Non-pigmented ciliary epithelial cell (primary cell): ENCODE measurements around the gene AGMO.

ENCODE experiments used
- DNase-seq: peaks from one replicate; pipeline ENCODE4 v3.0.0-alpha.2; 2010; ENCODE audit warnings: low read depth

The AGMO gene

DNA sequence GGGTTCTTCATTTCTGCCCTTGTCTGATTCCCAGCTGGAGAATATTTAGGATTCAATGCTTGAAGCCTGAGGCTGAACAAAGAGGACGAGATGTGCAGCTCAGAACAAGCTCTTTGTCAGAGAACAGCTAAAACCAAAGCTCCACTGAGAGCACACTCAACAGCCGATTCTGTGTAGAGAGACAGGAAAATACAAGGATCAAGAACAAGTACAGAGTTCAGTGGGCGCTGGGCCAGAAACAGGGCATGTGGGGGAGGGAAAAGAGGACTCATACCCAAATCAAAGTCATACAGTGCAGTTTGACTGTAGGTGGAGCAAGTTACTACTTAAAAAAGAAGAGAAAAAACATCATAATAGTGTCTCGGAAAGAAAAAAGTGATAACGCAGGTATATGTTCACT lies at the start of gene AGMO:
Gene AGMO, minus strand, starts transcription at position 181 of the 400 bp plus-strand sequence.
- DNase-seq, result no peak

DNA sequence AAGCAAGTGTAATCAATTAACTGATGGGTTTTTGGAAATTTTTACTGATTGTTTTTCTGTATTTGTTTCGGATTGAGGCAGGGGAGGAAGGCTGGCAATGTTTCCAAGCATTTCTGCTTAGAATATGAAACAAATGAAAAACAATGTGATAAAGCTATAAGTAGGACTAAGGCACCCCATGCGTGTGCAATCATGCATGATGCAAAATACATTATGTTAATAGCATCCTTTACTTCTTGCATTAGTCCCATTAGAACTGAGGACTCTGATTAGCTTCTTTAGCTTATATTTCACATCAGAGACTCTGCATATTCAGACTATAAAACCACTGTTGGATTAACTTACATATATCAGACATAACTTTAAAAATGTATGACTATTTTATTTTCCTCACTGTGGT lies 48.7 kb upstream of the AGMO start:
- no peak for DNase-seq

DNA sequence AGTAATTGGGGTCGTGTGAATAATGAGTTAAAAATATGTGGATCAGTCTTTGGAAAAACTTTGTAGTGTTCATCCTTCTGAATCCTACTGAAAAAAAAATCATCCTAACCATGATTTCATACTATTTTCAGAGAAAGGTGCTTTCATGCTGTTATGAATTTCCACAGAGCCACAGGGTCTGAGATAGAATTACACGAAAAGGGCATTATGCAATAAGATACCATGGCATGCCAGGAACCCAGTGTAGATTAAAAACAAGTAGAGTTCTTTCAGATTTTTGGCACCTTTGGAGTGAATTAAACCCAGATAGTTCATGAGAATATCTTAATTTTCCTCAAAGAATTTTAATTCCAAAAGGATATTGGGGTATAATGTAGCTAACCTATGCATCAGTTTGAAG lies 47.5 kb upstream of the AGMO start:
- DNase-seq, result no peak

DNA sequence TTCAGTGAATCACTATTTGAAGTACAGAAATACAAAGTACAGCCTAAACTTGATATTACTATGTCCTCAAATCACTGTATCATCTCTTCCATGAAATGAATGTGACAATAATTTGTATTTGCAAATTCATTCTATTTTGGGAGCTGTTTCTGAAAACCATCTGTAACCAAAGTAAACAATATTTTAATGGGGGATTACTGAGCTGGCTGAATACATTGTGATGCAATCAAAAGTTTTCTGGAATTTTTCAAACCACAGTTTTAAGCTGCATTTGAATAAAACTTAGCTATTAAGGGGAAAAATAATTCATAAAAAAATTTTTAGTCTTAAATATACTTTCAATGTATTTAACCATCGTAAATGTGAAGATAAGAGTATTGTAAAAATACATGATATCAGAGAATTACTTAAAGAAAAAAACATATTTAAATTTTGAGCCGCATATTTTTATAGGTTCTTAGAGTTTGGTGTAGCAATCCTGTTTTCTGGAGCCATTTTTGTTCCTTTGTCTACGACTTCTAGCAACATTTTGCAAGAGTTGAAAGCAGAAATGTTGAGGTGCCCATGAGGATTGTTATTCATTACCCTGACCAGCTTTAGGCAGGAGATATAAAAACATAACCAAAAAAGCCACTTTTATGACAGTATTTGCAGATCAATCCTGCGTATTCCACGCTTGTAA lies 45.9 kb upstream of the AGMO start:
- no peak for DNase-seq

DNA sequence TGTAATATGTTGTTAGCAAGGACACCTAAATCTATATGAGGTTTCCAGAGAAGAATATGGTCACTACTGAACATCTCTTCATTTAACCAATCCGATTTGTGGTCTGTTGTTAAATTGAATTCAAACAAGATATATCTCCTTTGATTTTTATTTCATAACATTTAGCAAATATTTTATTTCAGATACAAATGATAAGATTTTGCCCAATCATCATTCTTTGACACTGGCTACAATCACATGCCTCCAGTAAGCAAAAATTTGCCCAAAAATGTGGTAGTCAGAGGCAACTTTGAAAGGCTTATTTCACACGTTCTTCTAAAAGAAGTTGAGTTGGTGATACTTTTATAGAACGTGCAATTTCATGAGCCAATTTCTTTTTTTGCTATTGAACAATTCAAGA lies 44.7 kb upstream of the AGMO start:
- DNase-seq, result no peak

DNA sequence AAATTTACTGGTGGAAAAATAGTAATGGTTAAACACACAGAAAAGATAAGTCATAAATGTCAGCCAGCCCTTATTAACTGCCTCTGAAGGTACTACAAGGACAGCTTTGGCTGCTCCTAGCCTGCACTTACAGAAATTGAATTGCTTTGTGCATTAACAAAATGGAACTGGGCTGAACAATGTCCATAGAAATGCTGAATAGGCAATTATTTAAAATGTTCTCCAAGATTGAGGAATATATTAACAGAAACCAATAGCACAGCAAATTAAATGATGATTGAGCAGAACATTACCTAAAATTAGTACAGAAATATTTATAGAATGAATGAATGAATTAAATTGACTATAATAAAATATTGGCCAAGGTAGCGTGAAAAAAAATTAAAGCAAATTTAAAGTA lies 42.4 kb upstream of the AGMO start:
- DNase-seq, result no peak

DNA sequence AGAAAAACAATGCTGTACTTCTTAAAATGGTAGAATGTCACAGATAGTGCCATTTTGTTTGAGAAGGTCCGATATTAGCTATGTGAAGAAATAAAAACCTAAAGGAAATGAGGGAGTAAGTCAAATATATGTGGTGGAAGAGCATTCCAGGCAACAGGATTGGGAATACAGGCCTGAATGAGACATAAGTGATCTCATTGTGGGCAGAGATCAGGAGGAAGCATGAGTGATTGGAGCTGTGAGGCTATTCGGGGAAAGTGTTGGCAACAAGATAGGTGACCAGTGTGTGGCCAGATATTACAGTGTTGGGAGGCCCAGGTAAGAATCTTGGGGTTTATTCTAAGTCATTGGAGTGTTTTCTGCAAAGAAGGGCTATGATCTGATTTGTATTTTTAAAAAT lies 41.3 kb upstream of the AGMO start:
- peak; percentile 13 for DNase-seq

DNA sequence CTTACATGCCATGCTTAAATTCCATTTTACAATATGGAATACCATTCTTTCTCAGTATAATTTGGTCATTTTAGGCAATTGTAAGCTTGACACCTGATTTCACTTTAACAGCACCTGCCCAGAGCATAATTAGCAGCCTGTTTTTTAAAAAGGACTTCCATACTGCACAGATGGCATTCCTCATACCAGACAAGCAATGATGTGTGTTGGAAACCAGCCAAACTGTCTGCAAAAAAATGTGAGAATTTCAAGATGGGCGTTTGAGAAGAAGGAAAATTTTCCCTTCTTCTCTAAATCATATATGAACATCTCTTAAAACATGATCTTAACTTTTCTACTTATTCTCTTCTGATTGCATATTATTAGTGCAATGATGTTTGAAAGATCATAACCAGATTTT lies 40.4 kb upstream of the AGMO start:
- DNase-seq, result no peak

DNA sequence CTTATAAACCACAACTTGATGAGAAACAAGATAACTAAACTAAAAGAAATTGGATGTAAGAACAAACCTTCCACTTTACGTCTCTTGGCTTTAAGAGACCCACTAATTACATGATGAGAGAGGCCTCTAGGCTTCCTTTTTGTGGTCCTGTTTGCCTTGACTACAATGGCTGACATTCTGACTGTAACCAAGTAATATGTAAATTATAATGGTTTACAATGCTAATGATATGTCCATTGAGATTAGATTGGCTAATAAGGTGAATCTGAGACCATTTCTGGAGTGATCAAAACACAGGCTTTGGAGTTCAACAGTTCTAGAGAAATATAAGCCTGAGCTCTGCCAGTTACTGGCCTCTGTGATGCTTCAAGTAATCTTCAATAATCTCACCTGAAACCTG lies 39.4 kb upstream of the AGMO start:
- DNase-seq, result no peak

DNA sequence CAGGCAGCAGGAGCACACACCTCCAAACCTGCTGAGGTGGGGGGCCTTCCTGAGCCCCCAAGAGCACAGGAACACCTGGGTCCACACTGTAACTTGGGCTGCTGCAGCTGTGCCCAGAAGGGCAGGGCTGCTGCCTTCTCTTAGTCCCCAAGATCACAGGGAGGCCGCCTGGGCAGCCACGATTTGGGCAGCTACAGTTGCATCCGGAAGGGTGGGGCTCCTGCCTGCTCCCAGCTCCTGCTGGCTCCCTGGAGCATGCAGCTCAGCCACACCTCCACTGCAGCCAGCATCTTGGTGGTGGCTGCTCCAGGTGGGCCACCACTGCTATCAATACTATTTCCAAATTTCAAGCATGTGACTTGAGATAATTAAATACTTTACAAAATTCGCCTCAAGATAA lies 38.5 kb upstream of the AGMO start:
- no peak for DNase-seq

DNA sequence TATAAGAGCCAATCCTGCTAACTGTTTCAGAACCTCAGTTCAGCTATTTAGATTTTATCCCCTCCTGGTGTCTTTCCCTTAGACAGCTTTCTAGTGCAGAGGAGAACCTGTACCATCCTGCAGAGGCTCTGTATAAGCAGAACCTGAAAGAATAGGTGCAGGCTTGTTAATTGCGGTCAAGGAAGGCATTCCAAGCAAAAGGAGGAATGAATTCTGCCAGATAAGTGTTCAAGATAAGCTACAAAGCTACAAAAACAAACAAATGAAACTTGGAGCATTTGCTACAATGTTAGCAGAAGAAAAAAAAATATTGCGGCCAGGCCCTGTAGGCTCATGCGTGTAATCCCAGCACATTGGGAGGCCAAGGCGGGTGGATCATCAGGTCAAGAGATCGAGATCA lies 32.6 kb upstream of the AGMO start:
- no peak for DNase-seq

DNA sequence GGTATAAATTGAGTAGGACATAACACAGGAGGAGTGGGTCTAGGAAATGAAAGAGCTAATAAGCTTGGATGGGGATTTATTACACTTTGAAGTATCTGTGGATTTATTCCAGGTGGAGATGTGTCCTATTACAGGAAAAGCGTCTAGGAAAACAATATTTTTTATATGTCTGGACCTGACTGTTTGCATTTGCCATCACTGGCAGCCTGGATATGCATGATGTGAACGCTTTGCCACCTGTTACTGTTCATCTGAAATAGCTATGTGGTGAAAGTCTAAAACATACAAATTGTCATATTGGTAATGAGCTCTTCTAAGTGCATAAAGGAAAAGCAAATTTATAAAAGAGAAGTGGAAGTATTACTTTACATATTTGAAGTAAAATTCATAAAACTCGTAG lies 31.6 kb upstream of the AGMO start:
- DNase-seq, result no peak

DNA sequence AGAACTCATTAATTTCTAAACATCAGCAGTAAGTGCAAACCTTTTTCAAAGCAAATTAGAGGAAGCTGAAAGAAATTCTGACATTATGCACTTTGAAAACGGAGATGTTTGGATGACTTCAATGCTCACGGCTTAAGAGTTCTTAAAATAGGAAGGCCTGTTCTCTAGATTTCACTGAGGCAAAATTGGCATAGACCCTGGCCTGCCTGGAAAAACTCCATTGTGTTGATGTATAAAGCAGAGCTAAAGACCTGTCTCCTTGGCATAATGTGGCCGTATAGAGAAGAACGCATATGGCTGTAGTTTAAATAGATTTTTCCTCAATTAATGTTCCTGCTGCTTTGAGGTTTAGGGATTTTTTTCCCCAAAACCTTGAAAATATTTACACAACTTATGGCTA lies 24.5 kb upstream of the AGMO start:
- no peak for DNase-seq

DNA sequence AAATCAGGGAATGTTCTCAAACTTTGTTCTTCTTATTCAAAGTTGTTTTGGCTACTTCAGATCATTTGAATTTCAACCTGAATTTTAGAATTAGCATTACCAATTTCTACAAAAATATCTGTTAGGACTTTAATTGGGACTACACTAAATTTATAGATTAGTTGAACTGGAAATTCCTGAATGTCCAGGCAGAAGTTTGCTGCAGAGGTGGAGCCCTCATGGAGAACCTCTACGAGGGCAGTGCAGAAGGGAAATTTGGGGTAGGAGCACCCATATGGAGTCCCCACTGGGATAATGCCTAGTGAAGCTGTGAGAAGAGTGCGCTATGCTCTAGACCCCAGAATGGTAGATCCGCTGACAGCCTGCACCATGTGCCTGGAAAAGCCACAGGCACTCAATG lies 22.8 kb upstream of the AGMO start:
- no peak for DNase-seq

DNA sequence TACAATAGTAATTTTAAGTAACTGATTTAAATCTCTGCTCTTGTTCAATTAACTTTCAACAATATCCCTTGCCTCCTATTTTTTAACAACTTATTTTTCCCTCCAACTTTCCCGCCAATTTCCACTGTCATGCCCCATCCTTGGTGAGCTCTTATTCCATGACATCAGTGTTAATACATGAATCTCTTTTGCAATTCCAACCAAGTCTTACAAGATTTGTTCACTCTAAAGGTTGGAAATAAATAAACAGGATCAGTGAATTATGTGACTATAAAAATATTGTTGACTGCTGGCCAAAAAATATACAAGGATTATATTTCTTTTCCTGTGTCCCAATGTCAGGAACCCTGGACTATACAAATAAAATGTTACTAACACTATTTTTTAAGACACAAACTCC lies 21.0 kb upstream of the AGMO start:
- no peak for DNase-seq

DNA sequence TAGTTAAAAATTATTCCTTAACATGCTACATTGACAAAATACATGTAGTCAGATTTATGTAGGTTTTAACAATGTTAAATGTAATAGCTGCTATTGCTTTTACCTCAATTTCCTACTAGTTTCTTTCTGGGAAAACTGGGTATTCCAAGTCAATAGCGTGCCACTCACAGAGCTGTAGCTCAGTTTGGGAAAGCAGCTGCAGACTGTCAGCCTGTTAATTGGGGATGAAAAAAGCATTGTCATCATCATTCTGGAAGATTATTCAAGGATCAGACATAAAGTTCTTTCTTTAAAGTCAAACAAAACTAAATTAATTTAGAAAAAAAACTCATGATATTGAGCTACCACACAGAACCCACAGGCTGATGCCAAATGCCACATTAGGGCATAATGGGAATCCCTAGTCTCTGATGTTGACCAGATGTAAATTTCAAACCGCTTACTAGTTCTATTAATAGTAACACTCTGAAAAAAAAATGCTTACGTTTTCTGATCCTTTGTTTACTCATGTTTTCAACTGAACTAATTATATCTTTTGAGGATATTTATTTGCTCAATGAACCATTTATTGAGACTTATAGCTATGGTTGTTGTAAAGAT lies 19.6 kb upstream of the AGMO start:
- DNase-seq, result no peak

DNA sequence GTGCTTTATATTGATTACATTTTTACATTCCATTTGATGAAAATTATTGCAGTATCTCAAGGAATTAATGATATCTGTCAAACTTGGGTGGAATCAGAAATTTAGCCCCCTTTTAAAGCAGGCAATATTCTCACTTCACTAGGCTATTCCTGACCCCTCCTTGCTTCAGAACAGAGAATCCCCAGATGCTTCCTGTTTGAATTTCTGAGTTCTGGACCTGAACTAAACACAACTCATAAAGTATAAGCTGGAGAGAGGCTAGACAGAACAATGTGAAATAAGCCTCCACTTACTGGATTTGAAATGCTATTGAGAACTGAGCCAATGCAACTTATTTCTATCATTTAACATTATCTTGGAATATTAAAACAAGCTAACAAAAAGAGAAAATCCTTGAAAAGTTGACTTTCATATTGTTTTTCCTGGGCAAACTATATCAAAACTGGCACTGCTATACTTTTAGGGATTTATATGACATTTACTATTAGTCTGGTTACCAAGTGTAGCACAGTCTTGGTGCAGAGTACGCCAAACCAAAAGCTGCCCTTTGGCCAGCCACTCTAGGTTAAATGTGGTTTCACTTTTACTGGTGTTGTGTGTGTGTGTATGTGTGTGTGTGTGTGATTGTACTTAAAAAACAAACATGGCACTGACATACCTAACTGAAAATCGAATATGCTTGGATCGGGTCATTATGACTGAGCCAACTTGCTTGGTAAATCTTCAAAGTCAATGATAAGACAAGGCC lies 19.0 kb upstream of the AGMO start:
- no peak for DNase-seq

DNA sequence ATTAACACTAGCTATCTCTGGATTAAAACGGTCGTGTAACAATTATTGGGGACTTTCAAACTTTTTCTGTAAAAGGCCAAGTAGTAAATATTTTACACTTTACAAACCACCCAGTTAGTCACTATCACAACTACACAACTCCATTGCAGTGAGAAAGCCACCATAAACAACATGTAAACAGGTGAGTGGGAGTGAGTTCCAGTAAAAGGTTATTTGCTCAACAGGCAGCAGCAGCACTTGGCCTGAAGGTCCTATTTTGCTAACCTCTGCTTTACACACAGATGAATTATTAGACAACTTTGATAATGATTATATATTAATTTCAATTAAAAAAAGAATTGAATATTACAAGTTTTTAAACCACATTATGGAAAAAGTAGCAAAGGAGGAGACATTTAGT lies 15.8 kb upstream of the AGMO start:
- DNase-seq, result no peak

DNA sequence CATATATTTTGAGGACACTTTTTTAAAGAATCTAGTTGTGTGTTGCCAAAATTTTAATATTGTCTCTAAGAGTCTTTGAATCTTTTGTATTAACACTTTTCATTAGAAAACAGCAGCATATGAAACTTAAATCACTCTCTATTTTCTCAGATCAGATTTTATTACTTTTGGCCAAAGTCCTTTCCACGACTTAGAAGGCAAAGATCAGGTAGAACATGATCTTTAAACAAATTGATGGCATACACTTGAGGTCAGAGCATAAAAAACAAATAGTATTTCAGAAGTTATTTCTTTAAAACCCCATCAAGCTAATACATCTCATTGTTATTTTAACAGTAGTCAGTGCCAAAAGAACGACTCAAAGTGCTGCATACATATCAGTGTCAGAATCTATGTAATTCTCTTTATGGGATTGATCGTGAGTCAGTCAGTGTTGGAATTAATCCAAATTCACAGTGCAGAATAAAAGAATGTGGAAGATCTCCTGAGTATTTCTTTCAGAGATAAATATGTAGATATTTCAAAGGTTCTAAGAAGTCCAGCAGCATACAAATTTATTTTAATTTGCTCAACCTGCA lies 9.6 kb upstream of the AGMO start:
- no peak for DNase-seq

DNA sequence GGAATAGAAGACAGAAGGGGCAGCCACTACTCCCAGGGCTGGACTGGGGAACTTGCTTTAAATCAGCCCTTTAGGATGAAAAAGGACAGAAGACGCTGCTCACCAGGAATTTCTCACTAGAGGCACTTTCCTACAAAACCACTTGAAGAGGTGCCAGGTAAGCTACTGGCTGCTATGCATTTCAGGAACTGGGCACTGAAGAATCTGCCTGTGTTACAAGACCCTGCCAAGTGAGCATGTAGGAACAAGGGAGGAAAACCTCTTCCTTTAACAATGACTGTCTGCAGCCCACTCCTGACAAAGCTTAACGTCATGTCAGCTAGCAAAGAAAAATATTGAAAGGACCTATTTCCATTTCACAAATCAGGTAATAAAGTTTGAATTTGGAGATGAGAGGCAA lies 5.8 kb upstream of the AGMO start:
- no peak for DNase-seq

DNA sequence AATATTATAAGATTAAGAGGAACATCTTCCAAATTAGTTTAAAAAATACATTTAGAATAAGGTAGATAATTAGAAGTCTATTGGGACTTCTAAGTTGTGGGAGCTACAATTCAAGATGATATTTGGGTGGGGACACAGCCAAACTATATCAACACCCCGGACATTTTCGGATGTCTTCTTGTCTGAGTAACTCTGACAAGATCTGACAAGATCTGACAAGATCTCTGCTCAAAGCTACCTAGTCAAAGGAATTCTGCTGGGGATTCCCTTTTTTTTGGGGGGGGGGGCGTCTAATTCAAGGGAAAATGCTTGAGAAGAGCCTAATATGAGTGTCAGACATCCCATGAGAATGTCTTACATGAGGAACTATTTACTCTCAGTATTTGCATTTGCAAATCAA lies 5.2 kb upstream of the AGMO start:
- no peak for DNase-seq

DNA sequence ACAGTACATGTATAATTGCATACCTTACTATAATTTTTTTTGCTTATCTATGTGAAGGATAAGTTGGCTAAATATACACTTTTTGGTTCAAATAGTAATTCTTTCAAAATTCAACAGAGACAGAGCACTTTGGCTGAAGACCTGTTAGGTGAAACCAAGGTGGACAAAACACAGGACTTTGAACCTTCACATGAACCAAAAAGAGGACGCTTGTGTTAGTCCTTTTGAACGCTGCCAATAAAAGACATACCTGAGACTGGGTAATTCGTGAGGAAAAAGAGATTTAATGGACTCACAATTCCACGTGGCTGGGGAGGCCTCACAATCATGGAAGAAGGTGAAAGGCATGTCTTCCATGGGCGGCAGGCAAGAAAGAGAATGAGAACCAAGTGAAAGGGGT lies 4.7 kb upstream of the AGMO start:
- no peak for DNase-seq

DNA sequence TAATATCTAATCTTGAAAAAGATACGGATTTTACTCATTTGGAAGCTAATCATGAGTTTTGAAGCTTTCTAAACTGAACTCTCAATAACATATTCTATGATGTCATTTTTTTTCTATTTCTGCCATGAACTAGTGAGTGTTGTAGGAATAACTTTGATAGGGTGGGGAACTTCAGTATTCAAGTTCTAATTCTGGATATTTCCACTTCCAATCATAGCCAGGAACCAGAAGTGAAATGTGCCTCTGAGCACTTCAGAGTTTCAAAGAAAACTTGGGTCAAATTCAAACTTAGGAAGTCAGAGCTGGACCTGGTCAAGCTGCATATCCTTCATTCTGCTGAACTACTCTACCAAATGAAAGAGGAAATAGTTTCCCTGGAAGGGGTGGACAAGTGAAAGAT lies 847 bp downstream of the AGMO start:
- DNase-seq, result no peak
